ENCODE results near the gene HIBCH.
"Not testable (repeated sequence)": the region's sequence is repeated elsewhere in the genome, so short reads cannot be mapped to it uniquely, and the experiment has no call there.

The HIBCH gene

GRCh38 chr2:190256087-190256486, 63.5 kb downstream of the HIBCH start:
- Histone ChIP-seq H3K9me3 (ENCODE audit: control insufficient read depth in 2 of 2, low read length in 2 of 2) (no peaks in the 10 kb centered on the region), H3K4me3 (ENCODE audit: low read length in 2 of 2) (no peak overlapping the region), H3K27ac (ENCODE audit: low read depth in 2 of 2, low read length in 2 of 2) (no peak overlapping the region), H3K9ac (ENCODE audit: low read depth in 1 of 2, low read length in 2 of 2) (no peak overlapping the region), H3K36me3 (ENCODE audit: control insufficient read depth in 2 of 2, insufficient read depth in 2 of 2, low read length in 2 of 2) (peaks cover 9 to 27% of the 10 kb centered on the region in 2 donors), H3K27me3 (ENCODE audit: control insufficient read depth in 2 of 2, insufficient read depth in 2 of 2, low read length in 2 of 2) (no peaks in the 10 kb centered on the region), H3K4me1 (ENCODE audit: control insufficient read depth in 2 of 2, insufficient read depth in 2 of 2, low read length in 2 of 2) (no peaks in the 10 kb centered on the region)

- H3K4me1 ChIP-seq (ENCODE audit: control insufficient read depth in 2 of 2, insufficient read depth in 2 of 2, low read length in 2 of 2), result no peaks in the 10 kb centered on the region
- no peaks in the 10 kb centered on the region for H3K9me3 ChIP-seq (ENCODE audit: control insufficient read depth in 2 of 2, low read length in 2 of 2)
- peaks cover 9 to 28% of the 10 kb centered on the region in 2 donors for H3K36me3 ChIP-seq (ENCODE audit: control insufficient read depth in 2 of 2, insufficient read depth in 2 of 2, low read length in 2 of 2)
These were observed 64.0 kb downstream of the HIBCH start for GRCh38 chr2:190255676-190256075.

GRCh38 chr2:190254063-190254850, 65.4 kb downstream of the HIBCH start:
- Histone ChIP-seq H3K27me3 (ENCODE audit: control insufficient read depth in 2 of 2, insufficient read depth in 2 of 2, low read length in 2 of 2) (no peaks in the 10 kb centered on the region), H3K36me3 (ENCODE audit: control insufficient read depth in 2 of 2, insufficient read depth in 2 of 2, low read length in 2 of 2) (peaks cover 12 to 34% of the 10 kb centered on the region in 2 donors), H3K27ac (ENCODE audit: low read depth in 2 of 2, low read length in 2 of 2) (no peak overlapping the region), H3K4me3 (ENCODE audit: low read length in 2 of 2) (no peak overlapping the region), H3K9ac (ENCODE audit: low read depth in 1 of 2, low read length in 2 of 2) (no peak overlapping the region), H3K4me1 (ENCODE audit: control insufficient read depth in 2 of 2, insufficient read depth in 2 of 2, low read length in 2 of 2) (no peaks in the 10 kb centered on the region), H3K9me3 (ENCODE audit: control insufficient read depth in 2 of 2, low read length in 2 of 2) (no peaks in the 10 kb centered on the region)

More at GRCh38 chr2:190255676-190256075, 64.0 kb downstream of the HIBCH start:
- Histone ChIP-seq H3K27ac (ENCODE audit: low read depth in 2 of 2, low read length in 2 of 2) (no peak overlapping the region), H3K4me3 (ENCODE audit: low read length in 2 of 2) (no peak overlapping the region), H3K27me3 (ENCODE audit: control insufficient read depth in 2 of 2, insufficient read depth in 2 of 2, low read length in 2 of 2) (no peaks in the 10 kb centered on the region), H3K9ac (ENCODE audit: low read depth in 1 of 2, low read length in 2 of 2) (no peak overlapping the region)

GRCh38 chr2:190250421-190250820, 69.2 kb downstream of the HIBCH start:
- H3K9me3 ChIP-seq (ENCODE audit: control insufficient read depth in 2 of 2, low read length in 2 of 2), result no peaks in the 10 kb centered on the region

GRCh38 chr2:190235551-190236075, 84.0 kb downstream of the HIBCH start:
- no peaks in the 10 kb centered on the region for H3K27me3 ChIP-seq (ENCODE audit: control insufficient read depth in 2 of 2, insufficient read depth in 2 of 2, low read length in 2 of 2)
- H3K36me3 ChIP-seq (ENCODE audit: control insufficient read depth in 2 of 2, insufficient read depth in 2 of 2, low read length in 2 of 2), result no peaks in the 10 kb centered on the region
- H3K9me3 ChIP-seq (ENCODE audit: control insufficient read depth in 2 of 2, low read length in 2 of 2), result no peaks in the 10 kb centered on the region
- no peak overlapping the region for H3K4me3 ChIP-seq (ENCODE audit: low read length in 2 of 2)
- H3K4me1 ChIP-seq (ENCODE audit: control insufficient read depth in 2 of 2, insufficient read depth in 2 of 2, low read length in 2 of 2), result peaks cover 0 to 6% of the 10 kb centered on the region in 2 donors
- peak overlapping the region; percentile 31 to 53 for H3K27ac ChIP-seq (ENCODE audit: low read depth in 2 of 2, low read length in 2 of 2)
- H3K9ac ChIP-seq (ENCODE audit: low read depth in 1 of 2, low read length in 2 of 2), result no peak overlapping the region

More at GRCh38 chr2:190250421-190250820, 69.2 kb downstream of the HIBCH start:
- H3K27me3 ChIP-seq (ENCODE audit: control insufficient read depth in 2 of 2, insufficient read depth in 2 of 2, low read length in 2 of 2), result no peaks in the 10 kb centered on the region
- no peak overlapping the region for H3K4me3 ChIP-seq (ENCODE audit: low read length in 2 of 2)
- no peak overlapping the region for H3K27ac ChIP-seq (ENCODE audit: low read depth in 2 of 2, low read length in 2 of 2)
- no peaks in the 10 kb centered on the region for H3K4me1 ChIP-seq (ENCODE audit: control insufficient read depth in 2 of 2, insufficient read depth in 2 of 2, low read length in 2 of 2)
- H3K9ac ChIP-seq (ENCODE audit: low read depth in 1 of 2, low read length in 2 of 2), result no peak overlapping the region
- H3K36me3 ChIP-seq (ENCODE audit: control insufficient read depth in 2 of 2, insufficient read depth in 2 of 2, low read length in 2 of 2), result peaks cover 9 to 17% of the 10 kb centered on the region in 2 donors

- Histone ChIP-seq H3K27ac (ENCODE audit: low read depth in 2 of 2, low read length in 2 of 2) (peak overlapping the region in 1 of 2 donors; percentile 31), H3K9me3 (ENCODE audit: control insufficient read depth in 2 of 2, low read length in 2 of 2) (no peaks in the 10 kb centered on the region), H3K4me3 (ENCODE audit: low read length in 2 of 2) (no peak overlapping the region), H3K27me3 (ENCODE audit: control insufficient read depth in 2 of 2, insufficient read depth in 2 of 2, low read length in 2 of 2) (no peaks in the 10 kb centered on the region), H3K36me3 (ENCODE audit: control insufficient read depth in 2 of 2, insufficient read depth in 2 of 2, low read length in 2 of 2) (no peaks in the 10 kb centered on the region), H3K9ac (ENCODE audit: low read depth in 1 of 2, low read length in 2 of 2) (no peak overlapping the region), H3K4me1 (ENCODE audit: control insufficient read depth in 2 of 2, insufficient read depth in 2 of 2, low read length in 2 of 2) (peaks cover 0 to 6% of the 10 kb centered on the region in 2 donors)
These were observed 84.5 kb downstream of the HIBCH start for GRCh38 chr2:190235101-190235500.

- H3K27ac ChIP-seq (ENCODE audit: low read depth in 2 of 2, low read length in 2 of 2); H3K4me3 ChIP-seq (ENCODE audit: low read length in 2 of 2); H3K9me3 ChIP-seq (ENCODE audit: control insufficient read depth in 2 of 2, low read length in 2 of 2); H3K9ac ChIP-seq (ENCODE audit: low read depth in 1 of 2, low read length in 2 of 2); H3K27me3 ChIP-seq (ENCODE audit: control insufficient read depth in 2 of 2, insufficient read depth in 2 of 2, low read length in 2 of 2): not testable (repeated sequence)
- Histone ChIP-seq H3K36me3 (ENCODE audit: control insufficient read depth in 2 of 2, insufficient read depth in 2 of 2, low read length in 2 of 2) (peaks cover 6 to 13% of the 10 kb centered on the region in 2 donors), H3K4me1 (ENCODE audit: control insufficient read depth in 2 of 2, insufficient read depth in 2 of 2, low read length in 2 of 2) (peaks cover 0 to 12% of the 10 kb centered on the region in 2 donors)
These were observed 95.6 kb downstream of the HIBCH start for GRCh38 chr2:190223989-190224388.

GRCh38 chr2:190222745-190223144, 96.9 kb downstream of the HIBCH start:
- H3K9me3 ChIP-seq (ENCODE audit: control insufficient read depth in 2 of 2, low read length in 2 of 2); H3K27me3 ChIP-seq (ENCODE audit: control insufficient read depth in 2 of 2, insufficient read depth in 2 of 2, low read length in 2 of 2); H3K4me3 ChIP-seq (ENCODE audit: low read length in 2 of 2); H3K27ac ChIP-seq (ENCODE audit: low read depth in 2 of 2, low read length in 2 of 2); H3K9ac ChIP-seq (ENCODE audit: low read depth in 1 of 2, low read length in 2 of 2): not testable (repeated sequence)
- peaks cover 0 to 12% of the 10 kb centered on the region in 2 donors for H3K4me1 ChIP-seq (ENCODE audit: control insufficient read depth in 2 of 2, insufficient read depth in 2 of 2, low read length in 2 of 2)
- H3K36me3 ChIP-seq (ENCODE audit: control insufficient read depth in 2 of 2, insufficient read depth in 2 of 2, low read length in 2 of 2), result peaks cover 6 to 16% of the 10 kb centered on the region in 2 donors

- Histone ChIP-seq H3K27me3 (ENCODE audit: control insufficient read depth in 2 of 2, insufficient read depth in 2 of 2, low read length in 2 of 2) (no peaks in the 10 kb centered on the region), H3K27ac (ENCODE audit: low read depth in 2 of 2, low read length in 2 of 2) (peak overlapping the region; percentile 34 to 35), H3K9me3 (ENCODE audit: control insufficient read depth in 2 of 2, low read length in 2 of 2) (no peaks in the 10 kb centered on the region), H3K4me3 (ENCODE audit: low read length in 2 of 2) (peak overlapping the region in 1 of 2 donors; percentile 14), H3K4me1 (ENCODE audit: control insufficient read depth in 2 of 2, insufficient read depth in 2 of 2, low read length in 2 of 2) (peaks cover 0 to 12% of the 10 kb centered on the region in 2 donors), H3K9ac (ENCODE audit: low read depth in 1 of 2, low read length in 2 of 2) (no peak overlapping the region), H3K36me3 (ENCODE audit: control insufficient read depth in 2 of 2, insufficient read depth in 2 of 2, low read length in 2 of 2) (peaks cover 6 to 16% of the 10 kb centered on the region in 2 donors)
These were observed 98.2 kb downstream of the HIBCH start for GRCh38 chr2:190221429-190221828.

GRCh38 chr2:190219186-190219585, 100.4 kb downstream of the HIBCH start:
- no peaks in the 10 kb centered on the region for H3K9me3 ChIP-seq (ENCODE audit: control insufficient read depth in 2 of 2, low read length in 2 of 2)
- no peaks in the 10 kb centered on the region for H3K27me3 ChIP-seq (ENCODE audit: control insufficient read depth in 2 of 2, insufficient read depth in 2 of 2, low read length in 2 of 2)
- H3K4me1 ChIP-seq (ENCODE audit: control insufficient read depth in 2 of 2, insufficient read depth in 2 of 2, low read length in 2 of 2), result peaks cover 0 to 12% of the 10 kb centered on the region in 2 donors
- no peak overlapping the region for H3K4me3 ChIP-seq (ENCODE audit: low read length in 2 of 2)
- H3K36me3 ChIP-seq (ENCODE audit: control insufficient read depth in 2 of 2, insufficient read depth in 2 of 2, low read length in 2 of 2), result peaks cover 6 to 16% of the 10 kb centered on the region in 2 donors
- H3K9ac ChIP-seq (ENCODE audit: low read depth in 1 of 2, low read length in 2 of 2), result no peak overlapping the region
- no peak overlapping the region for H3K27ac ChIP-seq (ENCODE audit: low read depth in 2 of 2, low read length in 2 of 2)
